ENCODE measurements around the gene KIT.

Gene KIT

DNA sequence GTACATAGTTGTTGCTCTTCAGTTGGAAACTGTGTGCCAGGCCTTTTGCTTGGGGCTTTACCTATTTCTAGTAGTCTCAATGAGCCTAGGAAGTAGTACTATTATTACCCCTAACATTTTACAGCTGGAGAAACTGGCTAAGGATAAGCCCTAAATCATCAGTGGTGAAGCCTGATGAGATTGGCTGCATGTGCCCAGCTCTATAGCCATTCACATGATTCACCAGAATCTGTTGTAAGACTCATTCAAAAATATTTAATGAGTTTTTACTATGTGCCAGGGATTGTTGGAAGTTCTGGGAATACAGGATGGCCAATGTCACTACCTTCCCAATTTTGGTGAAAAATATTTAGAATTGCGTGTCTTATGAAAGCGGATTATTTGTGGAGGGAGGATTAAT is 2.8 kb downstream of the KIT start:
- DNase-seq (ENCODE audit: low read depth in 2 of 2): no peak

DNA sequence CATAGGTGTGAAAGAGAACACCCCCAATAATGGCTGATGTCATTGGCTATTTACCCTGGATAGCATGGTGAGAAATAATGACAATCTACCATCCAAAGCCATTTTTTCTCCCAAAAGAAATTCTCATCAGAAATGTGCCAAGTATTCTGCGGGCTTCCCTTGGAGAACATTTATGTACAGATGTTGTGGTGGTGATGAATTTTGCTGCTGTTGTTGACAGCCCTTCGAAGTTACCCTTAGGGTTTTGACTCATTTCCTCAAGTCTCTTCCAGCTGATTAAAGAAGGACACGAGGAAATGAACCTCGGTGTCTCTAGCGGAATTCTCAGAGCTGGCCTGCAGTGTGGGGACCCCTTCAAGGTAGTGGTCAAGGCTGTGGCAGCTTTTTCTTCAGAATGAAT is 3.4 kb downstream of the KIT start:
- DNase-seq (ENCODE audit: low read depth in 2 of 2): no peak

DNA sequence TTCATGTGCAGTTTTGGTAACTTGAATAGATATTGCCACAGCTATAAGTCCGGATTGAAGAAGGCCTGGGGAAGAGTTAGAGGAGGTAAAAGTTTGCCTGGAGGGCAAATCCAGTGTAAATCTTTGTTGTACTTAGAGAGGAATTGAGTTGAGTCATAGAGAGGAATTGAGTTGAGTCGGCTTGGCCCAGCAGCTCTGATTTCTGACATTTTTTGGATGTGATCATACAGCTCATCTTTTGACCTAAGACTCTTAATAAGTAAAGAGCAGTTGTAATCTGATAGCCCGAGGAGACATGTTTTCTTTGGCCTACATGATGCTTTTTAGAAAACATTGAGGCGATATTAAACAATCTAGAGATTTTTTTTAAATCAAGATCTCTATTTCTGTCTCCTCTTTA is 3.9 kb downstream of the KIT start:
- DNase-seq (ENCODE audit: low read depth in 2 of 2): no peak

DNA sequence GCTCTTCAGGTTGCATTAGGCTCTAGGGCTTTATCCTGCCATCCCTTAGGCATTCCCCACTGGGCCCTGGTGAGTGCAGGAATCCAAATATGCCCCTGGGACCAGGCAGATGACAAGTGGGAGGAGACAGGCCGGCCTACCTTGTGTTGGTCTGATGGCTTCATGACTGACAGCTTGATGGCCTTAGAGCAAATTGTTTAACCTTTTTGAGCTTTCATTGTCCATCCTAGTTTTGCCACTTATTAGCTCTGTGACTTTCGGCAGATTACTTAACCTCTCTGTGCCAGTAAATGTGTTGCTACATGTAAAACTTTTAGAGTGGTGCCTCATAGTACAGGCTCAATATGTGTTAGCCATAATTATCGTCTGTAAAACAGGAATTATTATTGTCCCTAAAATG is 4.4 kb downstream of the KIT start:
- DNase-seq (ENCODE audit: low read depth in 2 of 2): no peak

DNA sequence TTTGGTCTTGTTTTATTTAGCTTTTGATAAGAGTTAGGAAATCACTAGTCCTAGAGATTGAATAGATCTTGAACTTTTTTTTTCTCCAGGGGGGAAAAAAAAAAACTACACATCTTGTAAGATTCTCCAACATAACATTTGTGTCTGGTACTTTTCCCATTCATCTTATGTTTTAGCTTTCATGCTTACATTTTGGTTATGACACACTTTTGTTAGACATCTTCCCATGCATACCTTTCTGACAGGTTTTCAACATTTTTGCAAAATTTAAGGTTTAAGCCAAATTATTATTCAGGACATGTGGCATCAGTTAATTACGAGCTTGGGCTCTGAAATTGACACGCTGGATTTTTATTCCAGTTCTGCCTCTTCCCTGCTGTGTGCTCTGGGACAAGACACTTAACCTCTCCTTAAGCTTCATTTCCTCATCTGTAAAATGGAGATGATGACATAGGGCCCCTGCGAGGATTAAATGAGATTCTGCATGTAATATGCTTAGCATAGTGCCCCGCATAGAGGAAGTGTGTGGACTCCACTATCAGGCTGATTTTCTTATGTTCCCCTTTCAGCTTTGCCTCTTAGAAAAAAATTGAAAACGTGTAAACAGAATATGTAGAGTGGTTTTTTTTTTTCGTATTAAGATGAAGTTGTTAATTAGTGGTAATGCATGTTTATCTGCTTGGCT is 5.3 kb downstream of the KIT start:
- no peak for DNase-seq (ENCODE audit: low read depth in 2 of 2)

DNA sequence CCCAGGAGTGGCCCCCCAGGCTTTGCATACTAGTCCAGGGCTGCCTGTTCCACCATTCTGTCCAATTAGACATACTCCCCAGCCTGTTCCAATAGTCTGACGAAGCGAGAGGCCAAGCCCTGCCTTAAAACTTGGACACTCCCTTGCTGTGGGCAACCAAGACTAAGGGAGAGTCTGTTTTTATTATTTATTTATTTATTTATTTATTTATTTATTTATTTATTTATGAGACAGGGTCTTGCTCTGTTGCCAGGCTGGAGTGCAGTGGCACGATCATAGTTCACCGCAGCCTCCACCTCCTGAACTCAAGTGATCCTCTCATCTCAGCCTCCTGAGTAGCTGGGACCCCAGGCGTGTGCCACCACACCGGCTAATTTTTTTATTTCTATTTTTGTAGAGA is 6.6 kb downstream of the KIT start:
- DNase-seq (ENCODE audit: low read depth in 2 of 2): no peak

DNA sequence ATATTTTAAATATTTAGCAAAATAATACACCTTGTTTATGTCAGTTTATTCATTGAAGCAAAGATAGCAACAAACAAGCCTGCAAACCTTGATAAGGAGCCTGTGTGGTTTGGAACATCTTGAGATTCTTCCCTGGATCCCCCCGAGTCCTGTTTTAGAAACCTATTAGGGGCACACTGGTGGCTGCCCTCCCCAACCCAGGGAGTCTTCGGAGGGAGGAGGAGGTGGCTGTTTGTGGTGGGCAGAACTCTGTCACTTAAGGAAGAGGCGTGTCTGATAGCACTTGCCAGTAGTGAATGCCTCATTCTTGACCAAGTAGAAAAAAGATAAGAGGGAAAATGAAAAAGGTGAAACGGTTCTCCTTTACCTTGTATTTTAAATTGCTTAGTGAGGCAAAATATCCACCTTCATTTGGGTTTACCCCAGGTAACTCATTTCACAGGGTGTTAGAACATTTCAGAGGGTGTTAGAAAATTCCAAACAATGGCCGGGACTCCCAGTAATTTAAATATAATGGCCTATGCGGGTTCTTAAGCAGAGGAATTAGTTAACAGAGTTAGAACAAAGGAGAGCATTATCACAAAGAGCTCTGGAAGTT is 10.4 kb downstream of the KIT start:
- DNase-seq (ENCODE audit: low read depth in 2 of 2): no peak

DNA sequence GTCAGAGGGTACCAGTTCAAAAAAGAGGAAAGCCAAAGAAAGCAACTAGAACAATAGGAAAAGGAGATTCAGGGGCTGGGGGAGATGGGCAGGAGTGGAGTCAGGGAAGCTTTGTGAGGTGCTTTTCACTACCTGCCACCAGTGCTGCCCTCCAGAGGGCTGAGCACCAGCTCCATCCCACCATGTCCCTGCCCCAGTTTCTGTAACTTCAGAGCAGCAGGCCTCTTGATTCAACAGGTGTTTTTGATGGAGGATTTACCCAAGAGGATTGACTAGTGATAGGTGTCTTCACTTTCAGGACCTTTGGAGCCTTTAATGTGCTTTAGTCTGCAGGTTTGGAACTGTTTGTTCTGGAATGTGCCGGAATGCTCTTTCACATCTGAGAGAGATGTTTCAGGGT is 12.1 kb downstream of the KIT start:
- no peak for DNase-seq (ENCODE audit: low read depth in 2 of 2)

DNA sequence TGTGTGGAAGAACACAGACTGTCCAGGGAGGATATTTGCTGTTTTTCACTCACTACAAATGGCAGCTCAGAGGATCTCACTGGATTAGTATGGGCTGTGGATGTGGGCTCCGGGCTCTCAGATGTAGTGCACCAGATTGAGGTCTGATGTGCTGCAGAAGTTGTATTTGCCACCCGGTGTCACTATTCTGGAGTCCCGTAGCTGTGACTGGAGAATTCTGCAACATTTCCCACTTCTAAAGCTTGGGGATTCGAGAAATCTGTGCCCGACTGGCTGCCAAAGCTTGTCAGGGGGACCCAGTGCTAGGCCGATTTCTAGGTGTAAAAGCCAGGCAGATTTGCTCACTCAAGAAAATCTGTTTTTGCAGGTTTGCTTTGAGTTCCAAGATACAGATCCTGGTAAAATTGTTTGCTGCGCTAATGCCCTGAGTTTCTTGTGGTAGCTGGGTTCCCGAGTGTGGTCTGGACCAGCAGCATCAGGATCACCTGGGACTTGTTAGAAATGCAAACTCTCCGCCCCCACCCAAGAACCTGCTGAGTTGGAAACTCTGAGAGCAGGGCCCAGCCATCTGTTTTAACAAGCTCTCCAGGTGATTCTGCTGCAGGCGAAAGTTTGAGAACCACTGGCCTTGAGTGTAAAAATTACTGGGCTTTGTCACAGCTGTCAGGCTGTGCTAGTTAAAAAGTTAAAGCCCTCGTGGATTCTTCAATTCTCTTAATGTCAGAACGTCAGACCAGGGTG is 18.1 kb downstream of the KIT start:
- DNase-seq (ENCODE audit: low read depth in 2 of 2): no peak

DNA sequence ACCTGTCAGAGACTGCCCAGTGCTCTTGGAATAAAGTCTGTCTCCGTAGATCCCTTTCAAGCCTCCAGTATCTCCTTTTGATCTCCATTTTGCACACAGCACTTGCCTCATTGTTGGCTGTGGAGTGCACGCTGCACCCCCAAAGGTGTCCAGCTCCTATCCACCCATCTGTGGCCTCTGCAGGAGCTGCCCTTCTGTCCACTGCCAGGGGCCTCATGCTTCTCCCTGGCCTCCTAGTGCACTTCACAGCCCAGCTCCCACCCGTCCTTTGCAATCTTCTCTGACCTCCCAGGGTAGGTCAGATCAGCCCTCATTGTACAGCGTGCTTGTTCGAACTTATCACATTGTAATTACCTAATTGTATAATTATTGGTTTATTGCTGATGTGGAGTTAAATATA is 18.9 kb downstream of the KIT start:
- DNase-seq (ENCODE audit: low read depth in 2 of 2): no peak

DNA sequence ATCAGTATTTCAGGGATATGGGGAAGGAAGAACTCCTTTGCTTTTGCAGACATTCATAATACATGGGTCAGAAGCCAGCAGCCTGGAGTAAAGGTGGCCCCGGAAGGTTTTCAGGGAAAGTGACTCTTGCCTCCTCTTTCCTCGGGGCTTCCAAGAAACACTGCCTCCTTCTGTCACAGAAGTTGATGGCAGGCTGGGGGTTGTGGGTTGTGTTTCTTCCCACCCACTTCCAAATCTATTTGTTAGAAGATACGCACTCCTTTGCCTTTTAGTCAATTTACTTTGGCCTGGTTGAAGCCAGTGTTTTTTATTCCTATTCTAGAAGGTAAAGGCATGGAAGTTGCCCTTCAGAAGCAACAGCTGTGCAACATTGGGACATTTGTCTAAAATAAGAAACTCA is 19.7 kb downstream of the KIT start:
- DNase-seq (ENCODE audit: low read depth in 2 of 2): no peak

DNA sequence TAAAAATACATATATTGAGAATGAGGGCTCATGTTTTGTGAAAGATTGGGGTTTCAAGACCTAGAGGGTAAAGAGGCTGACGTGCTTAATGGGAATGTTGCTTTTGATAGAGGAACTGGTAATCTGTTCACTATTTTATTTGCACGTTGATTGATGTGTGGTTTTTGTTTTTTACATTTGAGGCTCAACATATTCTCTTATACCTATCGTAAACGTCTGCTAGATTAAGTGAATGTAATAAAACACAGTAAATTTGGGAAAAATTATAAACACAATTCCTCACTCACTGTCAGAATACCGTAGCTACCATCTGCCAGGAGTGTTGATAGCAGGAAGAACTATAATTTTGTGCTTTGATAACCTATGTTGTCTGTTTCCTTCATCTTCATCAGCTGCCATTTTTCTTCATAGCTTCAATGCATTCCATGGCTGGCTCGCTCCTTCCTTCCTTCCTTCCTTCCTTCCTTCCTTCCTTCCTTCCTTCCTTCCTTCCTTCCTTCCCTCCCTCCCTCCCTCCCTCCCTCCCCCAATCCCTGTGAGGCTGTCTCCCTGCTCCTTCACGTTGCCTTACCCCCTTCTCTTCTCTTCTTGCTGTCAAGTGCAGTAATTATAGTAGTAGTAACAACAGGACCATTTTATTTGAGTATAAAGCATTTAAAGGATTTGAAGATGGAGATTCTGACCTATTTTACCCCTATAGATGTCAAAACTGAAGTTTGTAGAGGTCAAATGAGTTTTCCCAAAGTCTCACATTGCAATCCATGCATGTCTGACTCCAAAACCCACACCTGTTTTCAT is 20.3 kb downstream of the KIT start:
- no peak for DNase-seq (ENCODE audit: low read depth in 2 of 2)

DNA sequence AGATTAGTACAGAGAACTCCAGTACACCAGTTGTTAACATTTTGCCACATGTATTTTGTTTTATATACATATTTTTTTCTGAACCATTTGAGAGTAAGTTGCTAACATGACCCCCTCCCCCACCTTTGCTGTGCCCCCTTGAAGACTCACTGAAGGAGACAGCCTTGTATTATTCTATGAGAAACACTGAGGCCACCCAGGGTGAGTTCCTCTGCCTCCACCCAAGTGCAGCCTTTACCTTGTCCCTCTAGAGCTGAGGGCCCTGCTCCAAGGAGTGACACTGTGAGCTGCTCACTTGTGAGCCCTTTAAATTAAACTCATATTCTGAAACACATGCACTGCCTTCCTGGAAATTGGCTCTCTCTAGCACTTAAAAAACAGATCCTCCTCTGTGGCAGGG is 21.1 kb downstream of the KIT start:
- no peak for DNase-seq (ENCODE audit: low read depth in 2 of 2)

DNA sequence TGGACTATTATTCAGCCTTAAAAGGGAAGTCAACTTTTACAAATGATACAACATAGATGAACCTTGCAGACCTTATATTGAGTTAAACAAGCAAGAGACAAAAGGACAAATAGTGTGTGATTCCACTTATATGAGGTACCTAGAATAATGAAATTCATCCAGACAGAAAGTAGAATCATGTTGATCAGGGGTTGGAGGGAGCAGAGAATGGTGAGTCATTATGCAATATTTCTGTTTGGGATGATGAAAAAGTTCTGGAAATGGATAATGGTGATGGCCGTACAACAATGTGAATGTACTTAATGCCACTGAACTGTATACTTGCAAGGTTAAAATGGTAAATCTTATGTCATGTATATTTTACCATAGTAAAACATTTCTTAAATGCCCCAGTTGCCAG is 22.1 kb downstream of the KIT start:
- no peak for DNase-seq (ENCODE audit: low read depth in 2 of 2)

DNA sequence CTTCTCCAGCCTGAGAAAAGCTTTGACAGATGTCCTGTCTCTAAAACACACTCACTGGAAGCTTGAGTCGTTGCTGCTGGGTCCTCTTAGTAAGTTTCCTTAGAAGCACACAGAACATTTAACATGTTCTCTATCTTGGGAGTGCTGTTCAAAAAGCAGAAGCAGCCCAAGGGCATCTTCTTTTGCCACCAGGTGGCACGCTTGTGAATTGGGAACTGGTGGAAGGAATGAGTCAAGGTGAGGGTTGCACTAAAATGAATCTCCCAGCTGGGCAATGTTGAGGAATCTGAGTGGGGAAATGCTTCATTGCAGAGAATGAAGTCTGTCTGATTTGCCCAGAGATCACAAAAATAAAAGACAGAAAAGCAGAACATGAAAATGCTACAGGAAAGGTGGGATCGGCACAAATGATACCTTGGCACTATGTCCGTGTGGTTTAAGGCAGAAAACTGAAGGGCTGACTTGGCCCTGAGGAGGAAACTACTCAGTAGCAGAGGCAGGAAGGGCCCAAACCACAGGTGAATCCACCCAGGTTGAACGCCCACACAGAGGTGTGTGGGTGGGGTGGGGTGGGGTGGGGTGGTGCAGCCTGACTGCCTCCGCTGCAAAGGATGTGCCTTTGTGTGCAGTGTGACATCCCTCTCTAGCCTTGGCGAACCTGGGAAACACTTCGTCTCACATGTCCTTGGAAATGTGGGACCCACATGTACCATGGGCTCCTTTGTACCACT is 26.0 kb downstream of the KIT start:
- DNase-seq (ENCODE audit: low read depth in 2 of 2): no peak

DNA sequence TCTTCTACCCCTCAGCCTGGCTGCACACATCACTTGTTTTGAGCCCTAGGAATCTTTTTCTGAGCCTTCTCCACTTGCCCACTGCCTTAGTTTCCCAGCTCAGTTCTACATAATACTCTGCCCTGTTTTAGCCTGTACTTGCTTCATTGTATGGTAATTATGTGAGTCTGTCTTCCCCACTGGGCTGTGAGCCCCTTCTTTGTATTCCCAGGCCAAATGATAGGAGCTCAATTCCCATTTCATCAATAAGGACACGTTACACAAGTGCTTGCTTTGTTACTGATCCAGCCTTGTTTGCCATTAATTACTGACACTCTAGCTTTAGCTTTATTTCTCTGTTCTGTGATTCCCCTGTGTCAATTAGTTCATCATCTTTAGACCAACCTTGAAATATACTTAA is 28.1 kb downstream of the KIT start:
- DNase-seq (ENCODE audit: low read depth in 2 of 2): no peak

DNA sequence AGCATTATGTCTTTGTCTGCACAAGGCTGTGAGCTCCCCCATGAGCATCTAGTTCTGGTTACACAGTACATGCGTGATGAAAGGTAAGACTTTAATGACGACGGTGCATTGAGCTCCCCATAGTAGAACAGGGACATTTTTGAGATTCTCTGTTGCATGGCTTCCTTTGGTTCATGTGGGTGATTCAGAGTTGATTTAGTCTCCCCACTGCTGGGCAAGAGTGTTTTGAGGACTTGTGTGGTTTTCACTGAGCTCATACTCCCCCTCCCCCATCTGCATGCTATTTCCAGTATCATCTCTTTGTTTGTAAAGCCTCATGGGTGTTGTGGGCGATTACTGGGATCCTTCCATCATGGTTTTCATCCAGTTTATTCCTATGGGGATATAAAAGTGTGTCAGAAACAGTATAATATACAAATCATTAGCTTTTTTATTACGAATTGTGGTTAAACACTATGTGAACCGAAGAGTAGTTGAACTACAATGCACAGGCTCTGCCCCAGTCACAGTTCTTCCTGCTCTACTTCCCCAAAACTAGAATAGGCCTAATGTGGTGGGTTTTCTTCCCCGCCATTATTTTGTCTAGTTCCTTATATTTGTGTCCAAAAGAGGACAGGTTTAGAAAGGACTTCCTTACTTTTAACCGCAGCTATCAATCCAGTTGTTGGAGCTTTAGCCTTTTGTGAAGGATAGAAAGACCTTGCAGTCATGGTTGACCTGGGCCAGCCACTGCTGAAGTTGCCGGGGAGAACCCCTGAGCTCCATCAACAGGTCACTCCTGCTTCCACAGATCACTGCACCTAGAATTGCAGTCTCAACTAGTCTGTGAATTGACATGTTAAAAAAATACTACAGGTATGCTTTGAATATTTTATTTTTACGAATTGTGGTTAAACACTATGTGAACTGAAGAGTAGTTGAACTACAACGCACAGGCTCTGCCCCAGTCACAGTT is 30.4 kb downstream of the KIT start:
- DNase-seq (ENCODE audit: low read depth in 2 of 2): no peak

DNA sequence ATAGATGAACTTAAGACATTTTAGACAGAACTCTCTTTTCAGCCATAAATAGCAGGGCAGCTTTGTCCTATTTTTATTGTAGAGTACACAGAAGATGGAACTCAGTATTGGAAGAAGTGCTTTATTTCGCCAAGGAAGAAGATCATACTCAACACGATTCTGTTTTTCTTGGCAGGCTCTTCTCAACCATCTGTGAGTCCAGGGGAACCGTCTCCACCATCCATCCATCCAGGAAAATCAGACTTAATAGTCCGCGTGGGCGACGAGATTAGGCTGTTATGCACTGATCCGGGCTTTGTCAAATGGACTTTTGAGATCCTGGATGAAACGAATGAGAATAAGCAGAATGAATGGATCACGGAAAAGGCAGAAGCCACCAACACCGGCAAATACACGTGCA is 37.6 kb downstream of the KIT start:
- DNase-seq (ENCODE audit: low read depth in 2 of 2): no peak

DNA sequence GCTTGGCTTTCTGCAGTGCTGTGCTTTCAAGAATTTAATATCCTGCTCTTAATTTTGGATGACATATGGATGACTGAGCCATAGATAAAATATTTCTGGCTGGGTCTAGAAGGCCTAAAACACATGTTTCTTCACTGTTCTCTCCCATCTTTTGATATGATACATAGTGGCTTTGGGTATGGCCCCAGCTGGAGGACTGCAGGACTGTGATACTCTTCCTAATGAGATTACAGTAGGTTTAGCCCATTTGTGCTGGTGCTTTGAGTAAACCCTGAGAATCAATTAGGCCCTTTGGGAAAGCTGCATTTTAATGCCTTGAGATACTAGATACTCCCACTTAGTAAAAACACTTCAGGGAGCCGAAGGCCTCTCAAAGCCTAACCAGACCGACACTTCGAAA is 38.0 kb downstream of the KIT start:
- no peak for DNase-seq (ENCODE audit: low read depth in 2 of 2)

DNA sequence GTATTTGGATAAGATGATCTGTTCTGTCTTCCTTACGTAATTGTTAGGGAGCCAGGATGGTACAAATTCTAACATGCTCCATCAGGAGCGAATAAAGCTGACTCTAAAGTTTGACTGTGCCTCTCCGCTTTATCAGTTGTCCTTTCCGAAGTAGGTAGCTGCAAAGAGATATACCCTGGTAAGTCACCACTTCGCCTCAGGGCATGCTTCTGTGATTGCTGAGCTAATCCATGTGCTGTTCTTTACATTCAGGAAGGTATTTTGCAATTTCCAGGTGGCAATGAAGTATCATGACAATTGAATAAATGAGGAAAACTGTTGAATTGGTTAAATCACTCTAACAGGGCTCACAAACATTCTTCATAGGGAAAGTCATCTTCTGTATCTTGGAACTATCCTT is 38.9 kb downstream of the KIT start:
- DNase-seq (ENCODE audit: low read depth in 2 of 2): no peak

DNA sequence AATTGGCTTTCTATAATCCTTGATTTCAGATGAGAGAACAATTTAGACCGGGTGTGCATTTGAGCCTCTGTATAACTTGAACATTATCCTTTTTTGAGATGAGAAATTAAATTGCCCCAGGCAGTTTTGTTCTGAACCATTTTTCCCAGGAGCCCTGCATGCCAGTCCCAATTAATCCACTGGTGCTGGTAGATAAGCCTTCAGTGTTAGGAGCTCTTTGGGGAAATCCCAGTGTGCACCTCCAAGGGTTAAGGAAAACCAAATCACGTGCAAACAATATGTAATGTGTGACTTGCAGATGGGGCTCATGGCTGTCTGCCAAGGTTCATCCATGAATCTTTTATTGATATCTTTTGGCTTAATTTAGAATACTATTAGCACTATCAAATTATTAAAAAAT is 43.2 kb downstream of the KIT start:
- no peak for DNase-seq (ENCODE audit: low read depth in 2 of 2)

Measured in stimulated activated CD8-positive, alpha-beta memory T cell treated with anti-CD3 and anti-CD28 coated beads, Interleukin-15, amount 100 ng/mL, for 4 hours (primary cell).